Articular chondrocyte of knee joint (primary cell): ENCODE data around the gene POP5. TPM values are rescaled to one million over a fixed set of nuclear protein-coding genes. Genes with fewer than 3 reads are reported as not detected.

ENCODE experiments used
- total RNA-seq: library from RNA; depleted of rRNA; stranded (reverse); fragments of >200 nt; gene quantifications from 2 replicates; pipeline ENCODE4 v1.2.3, GENCODE V29; 2012

The POP5 gene
- 22.6 and 24.3 TPM in 2 replicates for total RNA-seq

GRCh38 chr12:120580787-120581723 is at the start of gene POP5:
TSS of gene POP5 (minus strand) at chr12:120581402. CDS start at chr12:120581362, 40 bp downstream.

DNA sequence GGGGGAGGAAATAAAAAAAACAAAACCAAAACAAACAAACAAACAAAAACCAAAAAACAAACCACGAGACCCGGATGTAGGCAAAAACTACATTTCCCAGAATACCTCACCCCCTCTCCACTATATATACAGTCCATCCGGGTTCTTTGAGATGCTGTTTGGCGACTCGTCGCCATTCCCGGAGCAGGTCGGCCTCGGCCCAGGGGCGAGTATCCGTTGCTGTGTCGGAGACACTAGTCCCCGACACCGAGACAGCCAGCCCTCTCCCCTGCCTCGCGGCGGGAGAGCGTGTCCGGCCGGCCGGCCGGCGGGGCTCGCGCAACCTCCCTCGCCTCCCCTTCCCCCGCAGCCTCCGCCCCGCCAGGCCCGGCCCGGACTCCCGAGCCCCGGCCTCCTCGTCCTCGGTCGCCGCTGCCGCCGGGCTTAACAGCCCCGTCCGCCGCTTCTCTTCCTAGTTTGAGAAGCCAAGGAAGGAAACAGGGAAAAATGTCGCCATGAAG is 46.9 kb downstream of the POP5 start, which contains the start of gene RNF10:
TSS of gene RNF10 (plus strand) at position 154 of the 500 bp plus-strand sequence. CDS start 456 bp downstream, outside the sequence.

GRCh38 chr12:120528861-120529525 is 52.2 kb downstream of the POP5 start, which contains the start of gene COQ5:
TSS of gene COQ5 (minus strand) at chr12:120529158. CDS start at chr12:120529141, 17 bp downstream.

Other genes with a start within 250 kb of the POP5 start
- gene MSI1, start 212.2 kb downstream of the POP5 start, total RNA-seq: 0.26 and 0.43 TPM in 2 replicates
- 265 and 266 TPM in 2 replicates for gene COX6A1, start 143.3 kb downstream of the POP5 start, total RNA-seq
- gene TRIAP1, start 135.0 kb downstream of the POP5 start, total RNA-seq: 24.6 and 27.8 TPM in 2 replicates
- gene GATC, start 135.0 kb downstream of the POP5 start, total RNA-seq: 16.3 and 20.8 TPM in 2 replicates
- gene SRSF9, start 111.7 kb downstream of the POP5 start, total RNA-seq: 123 and 127 TPM in 2 replicates
- 185 and 267 TPM in 2 replicates for gene DYNLL1, start 85.3 kb downstream of the POP5 start, total RNA-seq
- gene COQ5, start 52.2 kb downstream of the POP5 start, total RNA-seq: 20.4 and 28.8 TPM in 2 replicates
- 102 and 113 TPM in 2 replicates for gene RNF10, start 47.0 kb downstream of the POP5 start, total RNA-seq
- under 0.01 TPM in 1 of 2 replicates, not detected in the other for gene CABP1, start 59.2 kb upstream of the POP5 start, total RNA-seq
- 109 and 113 TPM in 2 replicates for gene MLEC, start 105.7 kb upstream of the POP5 start, total RNA-seq
- gene UNC119B, start 129.1 kb upstream of the POP5 start, total RNA-seq: 23.1 and 27.3 TPM in 2 replicates
- gene ACADS, start 144.4 kb upstream of the POP5 start, total RNA-seq: 12.8 and 14.4 TPM in 2 replicates